HEK293 (cell line): ENCODE measurements around the gene DDX47.

Source experiments
- AEBP2 ChIP-seq: fragments of 450-650 bp; formaldehyde crosslinking; IDR thresholded peaks from 2 replicates; pipeline ENCODE4 v1.5.1; 2016; ENCODE audit warnings: missing biosample characterization, missing genetic modification characterization, borderline replicate concordance
- ATF2 ChIP-seq: fragments of 450-650 bp; formaldehyde crosslinking; IDR thresholded peaks from 2 replicates; pipeline ENCODE4 v1.5.1; 2016; ENCODE audit warnings: missing biosample characterization, missing genetic modification characterization, low read depth
- BCL11A ChIP-seq: fragments of 450-650 bp; formaldehyde crosslinking; IDR thresholded peaks from 2 replicates; pipeline ENCODE4 v1.5.1; 2016; ENCODE audit warnings: low read depth, missing biosample characterization, missing genetic modification characterization
- FEZF1 ChIP-seq: fragments of 450-650 bp; formaldehyde crosslinking; IDR thresholded peaks from 2 replicates; pipeline ENCODE4 v1.5.1; 2016; ENCODE audit warnings: missing biosample characterization, missing genetic modification characterization
- HOXD13 ChIP-seq: sonication (generic); formaldehyde crosslinking; IDR thresholded peaks from 2 replicates; pipeline ENCODE4 v1.8.0; 2022; ENCODE audit warnings: missing genetic modification reagents, borderline replicate concordance
- KLF9 ChIP-seq: fragments of 450-650 bp; formaldehyde crosslinking; IDR thresholded peaks from 2 replicates; pipeline ENCODE4 v1.5.1; 2016; ENCODE audit warnings: missing biosample characterization, missing genetic modification characterization, low read depth
- MYNN ChIP-seq: fragments of 450-650 bp; formaldehyde crosslinking; IDR thresholded peaks from 2 replicates; pipeline ENCODE4 v1.5.1; 2016; ENCODE audit warnings: missing biosample characterization, missing genetic modification characterization, borderline replicate concordance
- OVOL3 ChIP-seq: fragments of 450-650 bp; formaldehyde crosslinking; IDR thresholded peaks from 2 replicates; pipeline ENCODE4 v1.5.1; 2016; ENCODE audit warnings: missing biosample characterization, missing genetic modification characterization
- PRDM6 ChIP-seq: fragments of 450-650 bp; formaldehyde crosslinking; IDR thresholded peaks from 2 replicates; pipeline ENCODE4 v1.5.1; 2017; ENCODE audit warnings: missing biosample characterization, missing genetic modification characterization
- RBAK ChIP-seq: fragments of 450-650 bp; formaldehyde crosslinking; IDR thresholded peaks from 2 replicates; pipeline ENCODE4 v1.5.1; 2016; ENCODE audit warnings: missing biosample characterization, missing genetic modification characterization
- ZBTB21 ChIP-seq: fragments of 450-650 bp; formaldehyde crosslinking; IDR thresholded peaks from 2 replicates; pipeline ENCODE4 v1.5.1; 2017; ENCODE audit warnings: missing biosample characterization, missing genetic modification characterization
- ZBTB48 ChIP-seq: fragments of 450-650 bp; formaldehyde crosslinking; IDR thresholded peaks from 2 replicates; pipeline ENCODE4 v1.5.1; 2016; ENCODE audit warnings: missing biosample characterization, missing genetic modification characterization
- ZNF133 ChIP-seq: fragments of 450-650 bp; formaldehyde crosslinking; IDR thresholded peaks from 2 replicates; pipeline ENCODE4 v1.5.1; 2016; ENCODE audit warnings: missing biosample characterization, missing genetic modification characterization
- ZNF18 ChIP-seq: fragments of 450-650 bp; formaldehyde crosslinking; IDR thresholded peaks from 2 replicates; pipeline ENCODE4 v1.5.1; 2016; ENCODE audit warnings: missing biosample characterization, missing genetic modification characterization
- ZNF223 ChIP-seq: fragments of 450-650 bp; formaldehyde crosslinking; IDR thresholded peaks from 2 replicates; pipeline ENCODE4 v1.5.1; 2016; ENCODE audit warnings: missing biosample characterization, missing genetic modification characterization
- ZNF302 ChIP-seq: fragments of 450-650 bp; formaldehyde crosslinking; IDR thresholded peaks from 2 replicates; pipeline ENCODE4 v1.5.1; 2016; ENCODE audit warnings: missing biosample characterization, missing genetic modification characterization, low read depth
- ZNF324 ChIP-seq: fragments of 450-650 bp; formaldehyde crosslinking; IDR thresholded peaks from 2 replicates; pipeline ENCODE4 v1.5.1; 2016; ENCODE audit warnings: missing biosample characterization, missing genetic modification characterization
- ZNF416 ChIP-seq: fragments of 450-650 bp; formaldehyde crosslinking; IDR thresholded peaks from 2 replicates; pipeline ENCODE4 v1.5.1; 2016; ENCODE audit warnings: missing biosample characterization, missing genetic modification characterization
- ZNF513 ChIP-seq: fragments of 450-650 bp; IDR thresholded peaks from 2 replicates; pipeline ENCODE4 v1.5.1; 2018; ENCODE audit warnings: missing biosample characterization, missing genetic modification characterization
- ZNF521 ChIP-seq: fragments of 450-650 bp; formaldehyde crosslinking; IDR thresholded peaks from 2 replicates; pipeline ENCODE4 v1.5.1; 2017; ENCODE audit warnings: missing biosample characterization, mild to moderate bottlenecking, missing genetic modification characterization
- ZNF530 ChIP-seq: fragments of 450-650 bp; formaldehyde crosslinking; IDR thresholded peaks from 2 replicates; pipeline ENCODE4 v1.5.1; 2016; ENCODE audit warnings: low read depth, missing biosample characterization, missing genetic modification characterization
- ZNF571 ChIP-seq: fragments of 450-650 bp; formaldehyde crosslinking; IDR thresholded peaks from 2 replicates; pipeline ENCODE4 v1.5.0; 2017; ENCODE audit warnings: missing biosample characterization, missing genetic modification characterization
- ZNF585B ChIP-seq: fragments of 450-650 bp; formaldehyde crosslinking; IDR thresholded peaks from 2 replicates; pipeline ENCODE4 v1.5.1; 2016; ENCODE audit warnings: missing biosample characterization, missing genetic modification characterization
- ZNF621 ChIP-seq: fragments of 450-650 bp; formaldehyde crosslinking; IDR thresholded peaks from 2 replicates; pipeline ENCODE4 v1.5.1; 2017; ENCODE audit warnings: missing biosample characterization, missing genetic modification characterization
- ZNF701 ChIP-seq: fragments of 450-650 bp; formaldehyde crosslinking; IDR thresholded peaks from 2 replicates; pipeline ENCODE4 v1.5.1; 2016; ENCODE audit warnings: missing biosample characterization, missing genetic modification characterization
- ZNF776 ChIP-seq: fragments of 450-650 bp; formaldehyde crosslinking; IDR thresholded peaks from 2 replicates; pipeline ENCODE4 v1.5.0; 2017; ENCODE audit warnings: missing biosample characterization, missing genetic modification characterization, borderline replicate concordance
- ZNF785 ChIP-seq: fragments of 450-650 bp; formaldehyde crosslinking; IDR thresholded peaks from 2 replicates; pipeline ENCODE4 v1.5.1; 2016; ENCODE audit warnings: missing biosample characterization, missing genetic modification characterization
- ZNF791 ChIP-seq: fragments of 450-650 bp; formaldehyde crosslinking; IDR thresholded peaks from 2 replicates; pipeline ENCODE4 v1.5.1; 2016; ENCODE audit warnings: missing biosample characterization, missing genetic modification characterization
- ZNF830 ChIP-seq: fragments of 450-650 bp; IDR thresholded peaks from 2 replicates; pipeline ENCODE4 v1.5.0; 2018; ENCODE audit warnings: missing biosample characterization, missing genetic modification characterization, low read depth, mild to moderate bottlenecking, moderate library complexity
- ZSCAN18 ChIP-seq: fragments of 450-650 bp; formaldehyde crosslinking; IDR thresholded peaks from 2 replicates; pipeline ENCODE4 v1.5.1; 2016; ENCODE audit warnings: missing biosample characterization, missing genetic modification characterization
- ZSCAN23 ChIP-seq: fragments of 450-650 bp; formaldehyde crosslinking; IDR thresholded peaks from 2 replicates; pipeline ENCODE4 v1.5.1; 2016; ENCODE audit warnings: missing biosample characterization, missing genetic modification characterization

The DDX47 gene

GRCh38 chr12:12786706-12787601 is 26.2 kb upstream of the DDX47 start (continued):
- TF ChIP-seq ZNF621 (tag by site-specific recombination), result no peak
- TF ChIP-seq MYNN (tag by site-specific recombination), result no peak
- TF ChIP-seq ZNF521 (tag by site-specific recombination), result no peak
- TF ChIP-seq ZNF133 (tag by site-specific recombination), result no peak
- TF ChIP-seq ZBTB21 (tag by site-specific recombination), result no peak
- TF ChIP-seq ZNF776, result no peak
- no peak for TF ChIP-seq AEBP2 (tag by site-specific recombination)
- no peak for TF ChIP-seq PRDM6
- no peak for TF ChIP-seq ZNF785 (tag by site-specific recombination)
- TF ChIP-seq ZBTB48, result peak; percentile 55; the same call in 1 of the 2 replicates
- no peak for TF ChIP-seq BCL11A
- TF ChIP-seq ZNF18 (tag by site-specific recombination), result no peak
- TF ChIP-seq OVOL3 (tag by site-specific recombination), result no peak
- no peak for TF ChIP-seq ZNF416 (tag by site-specific recombination)
- no peak for TF ChIP-seq ZNF324
- no peak for TF ChIP-seq RBAK (tag by site-specific recombination)
- no peak for TF ChIP-seq ZNF791
- TF ChIP-seq FEZF1 (tag by site-specific recombination), result no peak
- no peak for TF ChIP-seq ZNF585B (tag by site-specific recombination)
- TF ChIP-seq ZNF830, result no peak
- no peak for TF ChIP-seq ZNF302
- TF ChIP-seq ZNF513, result no peak
- no peak for TF ChIP-seq ZNF530 (tag by site-specific recombination)
- no peak for TF ChIP-seq KLF9 (tag by site-specific recombination)
- TF ChIP-seq ZNF223 (tag by site-specific recombination), result no peak
- TF ChIP-seq ZSCAN18 (tag by site-specific recombination), result no peak
- no peak for TF ChIP-seq ATF2
- TF ChIP-seq ZNF571 (tag by site-specific recombination), result no peak
- no peak for TF ChIP-seq HOXD13
- TF ChIP-seq ZSCAN23 (tag by site-specific recombination), result no peak
- TF ChIP-seq ZNF701 (tag by site-specific recombination), result no peak
